HCT116 (cell line): ENCODE data around the gene PLCL2. TPM values are rescaled to one million over a fixed set of nuclear protein-coding genes. Genes with fewer than 3 reads are reported as not detected.
"Not testable (repeated sequence)": the region's sequence is repeated elsewhere in the genome, so short reads cannot be mapped to it uniquely, and the experiment has no call there.

Experiments used
- ATAC-seq: fragments of 200-7000 bp; cut with Tn5 transposase; 2 replicates; pipeline ENCODE4 v1.9.1; 2020; ENCODE audit warnings: mild to moderate bottlenecking, moderate library complexity
- BruUV-seq: library from RNA; stranded (reverse); fragments of 400-500 nt; replicated peaks from 2 replicates; lab custom pipeline; 2021; lab: Mats Ljungman, UMichigan
- CTCF ChIA-PET: fragments of 300-600 bp; sonication (Branson Sonifier 250); formaldehyde crosslinking; loops from one replicate; lab custom pipeline; 2021; ENCODE audit warnings: antibody characterized with exemption; lab: Charles Lee
- POLR2A ChIA-PET: fragments of 300-600, 350-600 bp; sonication (Branson Sonifier 250); formaldehyde crosslinking; loops from one replicate; lab custom pipeline; 2021; ENCODE audit warnings: antibody characterized with exemption; lab: Charles Lee
- RAD21 ChIA-PET, 2 experiments: fragments of 300-600 bp; sonication (Branson Sonifier 250); formaldehyde crosslinking; loops; one replicate each; lab custom pipeline; 2023; ENCODE audit warnings: low total read pairs in 2 of 2; ENCODE audit not compliant: uncharacterized antibody in 2 of 2, unreplicated experiment in 2 of 2, low non-redundant PET in 1 of 2; lab: Charles Lee
- DNase-seq: peaks from one replicate; pipeline ENCODE4 v3.0.0-alpha.2; 2010; ENCODE audit warnings: low read depth, low spot score
- H2AFZ ChIP-seq: fragments of 200-600 bp; shearing (Covaris generic), sonication (generic); 2 replicates; pipeline ENCODE4 v1.6.1; 2017; ENCODE audit warnings: low read depth, mixed run types, mixed read lengths, antibody characterized with exemption, low read length; ENCODE audit not compliant: poor library complexity, severe bottlenecking
- H3K27ac ChIP-seq: 2 replicates; pipeline ENCODE4 v1.5.1; 2012; ENCODE audit warnings: low read depth, low read length
- H3K27me3 ChIP-seq: fragments of 200-600 bp; sonication (generic); 2 replicates; pipeline ENCODE4 v1.6.1; 2016; ENCODE audit warnings: mixed run types, low read length, mixed read lengths; ENCODE audit not compliant: insufficient read depth
- H3K36me3 ChIP-seq, 2 experiments: fragments of 200-500 bp in 1 of 2; fragments of 200-600 bp in 1 of 2; sonication (Bioruptor generic) in 1 of 2; sonication (generic) in 1 of 2; 2 replicates each; pipeline versions ENCODE4 v1.5.1 to v1.6.1; 2014 to 2016; ENCODE audit warnings: low read length in 2 of 2, inconsistent platforms in 1 of 2, mixed read lengths in 1 of 2, mixed run types in 1 of 2; ENCODE audit not compliant: insufficient read depth in 2 of 2, control insufficient read depth in 1 of 2
- H3K4me1 ChIP-seq, 2 experiments: fragments of 200-600 bp in 1 of 2; sonication (generic) in 1 of 2; 2 replicates each; pipeline versions ENCODE4 v1.5.1 to v1.6.1; 2012 to 2017; ENCODE audit warnings: low read length in 2 of 2, inconsistent platforms in 1 of 2, mild to moderate bottlenecking in 1 of 2, mixed read lengths in 1 of 2, mixed run types in 1 of 2, moderate library complexity in 1 of 2; ENCODE audit not compliant: insufficient read depth in 2 of 2, control insufficient read depth in 1 of 2
- H3K4me2 ChIP-seq: fragments of 200-600 bp; sonication (generic); 2 replicates; pipeline ENCODE4 v1.6.1; 2017; ENCODE audit warnings: mixed run types, low read length, mixed read lengths
- H3K4me3 ChIP-seq, 2 experiments: fragments of 200-600 bp in 1 of 2; sonication (generic) in 1 of 2; replicated peaks in 1 of 2; 2 replicates each; pipeline ENCODE4 v1.5.1; 2011 to 2016; ENCODE audit warnings: low read length in 2 of 2, control low read depth in 1 of 2, low read depth in 1 of 2, mild to moderate bottlenecking in 1 of 2, mixed read lengths in 1 of 2, mixed run types in 1 of 2
- H3K79me2 ChIP-seq: fragments of 200-600 bp; sonication (generic); 2 replicates; pipeline ENCODE4 v1.6.1; 2017; ENCODE audit warnings: mild to moderate bottlenecking, mixed run types, low read length, moderate library complexity, mixed read lengths; ENCODE audit not compliant: insufficient read depth
- H3K9ac ChIP-seq: fragments of 200-600 bp; sonication (generic); 2 replicates; pipeline ENCODE4 v1.6.1; 2016; ENCODE audit warnings: low read length, mixed read lengths
- H3K9me2 ChIP-seq: fragments of 200-600 bp; sonication (generic), shearing (Covaris generic); 2 replicates; pipeline ENCODE4 v1.6.1; 2017; ENCODE audit warnings: mixed run types, mild to moderate bottlenecking, moderate library complexity; ENCODE audit not compliant: insufficient read depth
- H3K9me3 ChIP-seq, 2 experiments: fragments of 200-500 bp in 1 of 2; fragments of 200-600 bp in 1 of 2; sonication (Bioruptor generic) in 1 of 2; sonication (generic) in 1 of 2; 2 replicates each; pipeline ENCODE4 v1.6.1; 2014 to 2017; ENCODE audit warnings: low read length in 2 of 2, mixed read lengths in 2 of 2, inconsistent platforms in 1 of 2, low read depth in 1 of 2, mild to moderate bottlenecking in 1 of 2, mixed run types in 1 of 2, moderate library complexity in 1 of 2; ENCODE audit not compliant: control insufficient read depth in 1 of 2, insufficient read depth in 1 of 2
- H4K20me1 ChIP-seq: fragments of 200-600 bp; sonication (generic), shearing (Covaris generic); 2 replicates; pipeline ENCODE4 v1.6.1; 2017; ENCODE audit warnings: mixed run types, mild to moderate bottlenecking, moderate library complexity; ENCODE audit not compliant: insufficient read depth
- ATF3 ChIP-seq: IDR thresholded peaks from 2 replicates; pipeline ENCODE4 v1.6.1; 2012
- ELF1 ChIP-seq: IDR thresholded peaks from 2 replicates; pipeline ENCODE4 v1.6.1; 2012; ENCODE audit warnings: low read depth, borderline replicate concordance
- EZH2phosphoT487 ChIP-seq: fragments of 200-600 bp; IDR thresholded peaks from 2 replicates; pipeline ENCODE4 v1.6.1; 2018; ENCODE audit warnings: antibody characterized with exemption, borderline replicate concordance
- FOSL1 ChIP-seq: IDR thresholded peaks from 2 replicates; pipeline ENCODE4 v1.6.1; 2012; ENCODE audit warnings: low read depth
- POLR2A ChIP-seq: IDR thresholded peaks from 2 replicates; pipeline ENCODE4 v1.7.0; 2011; ENCODE audit warnings: borderline replicate concordance; ENCODE audit not compliant: insufficient read depth, insufficient read length; ENCODE audit errors: extremely low read depth
- TCF7L2 ChIP-seq: IDR thresholded peaks from 2 replicates; pipeline ENCODE4 v1.7.0; 2011; ENCODE audit warnings: borderline replicate concordance, inconsistent platforms; ENCODE audit not compliant: insufficient read depth, insufficient read length; ENCODE audit errors: extremely low read depth
- YY1 ChIP-seq: IDR thresholded peaks from 2 replicates; pipeline ENCODE4 v1.6.1; 2011; ENCODE audit warnings: low read length, low read depth, moderate library complexity, mild to moderate bottlenecking; ENCODE audit not compliant: insufficient replicate concordance; ENCODE audit errors: extremely low read depth
- ZBTB33 ChIP-seq: IDR thresholded peaks from 2 replicates; pipeline ENCODE4 v1.6.1; 2011; ENCODE audit warnings: mild to moderate bottlenecking, low read length, moderate library complexity; ENCODE audit not compliant: insufficient replicate concordance; ENCODE audit errors: extremely low read depth
- intact Hi-C: fragments of 100-400 bp; cut with micrococcal nuclease; formaldehyde crosslinking; loops from 2 replicates; pipeline ENCODE4 v1.10.0; 2022
- total RNA-seq: library from RNA; stranded (reverse); gene quantifications from one replicate; pipeline ENCODE4 v1.2.1, GENCODE V29; 2021; ENCODE audit not compliant: unreplicated experiment

The PLCL2 gene
- total RNA-seq, 1 experiment from 2014 or later: 2.2 TPM

- H2AFZ ChIP-seq, CTCF ChIA-PET, H3K36me3 ChIP-seq, H3K4me3 ChIP-seq, intact Hi-C loops, BruUV-seq, H3K27me3 ChIP-seq, H4K20me1 ChIP-seq, H3K9me3 ChIP-seq, H3K79me2 ChIP-seq, H3K4me1 ChIP-seq, DNase-seq, RAD21 ChIA-PET, H3K27ac ChIP-seq, H3K4me2 ChIP-seq, H3K9me2 ChIP-seq, POLR2A ChIA-PET, H3K9ac ChIP-seq, ATAC-seq: not testable (repeated sequence)
Measured at GRCh38 chr3:16979769-16980515, 95.2 kb downstream of the PLCL2 start.

- CTCF ChIA-PET, H3K9me2 ChIP-seq, BruUV-seq: not testable (repeated sequence)
Measured at GRCh38 chr3:16980526-16980925, 95.8 kb downstream of the PLCL2 start.

GRCh38 chr3:16982460-16982859 lies 97.7 kb downstream of the PLCL2 start:
- H3K4me2 ChIP-seq: no peak overlapping the region
- ChIA-PET RAD21 (no interaction called here), CTCF (no interaction called here), POLR2A (no interaction called here)
- H3K9me3 ChIP-seq: no peaks in the 10 kb centered on the region
- H3K27ac ChIP-seq: no peak overlapping the region
- H3K9me2 ChIP-seq: no peaks in the 10 kb centered on the region
- DNase-seq (no peak), ATAC-seq (no peak)
- H3K36me3 ChIP-seq: no peaks in the 10 kb centered on the region
- no peak overlapping the region for H3K4me3 ChIP-seq
- intact Hi-C loops: no loop called here
- no peak overlapping the region for H3K9ac ChIP-seq
- H3K79me2 ChIP-seq: no peaks in the 10 kb centered on the region
- H3K27me3 ChIP-seq: no peaks in the 10 kb centered on the region
- no peaks in the 10 kb centered on the region for H4K20me1 ChIP-seq
- H3K4me1 ChIP-seq: no peaks in the 10 kb centered on the region
- no TSS peak for BruUV-seq
- no peak overlapping the region for H2AFZ ChIP-seq
- TF ChIP-seq TCF7L2: no peak
- no peak for TF ChIP-seq ELF1
- TF ChIP-seq EZH2phosphoT487: no peak
- TF ChIP-seq POLR2A: no peak
- no peak for TF ChIP-seq YY1
- no peak for TF ChIP-seq ZBTB33
- TF ChIP-seq ATF3: no peak
- no peak for TF ChIP-seq FOSL1

More at GRCh38 chr3:16980526-16980925, 95.8 kb downstream of the PLCL2 start:
- H3K79me2 ChIP-seq, DNase-seq, H3K9me3 ChIP-seq, H4K20me1 ChIP-seq, H3K4me2 ChIP-seq, ATAC-seq, POLR2A ChIA-PET, H2AFZ ChIP-seq, H3K27ac ChIP-seq, intact Hi-C loops, H3K4me3 ChIP-seq, H3K9ac ChIP-seq, H3K4me1 ChIP-seq, H3K36me3 ChIP-seq, H3K27me3 ChIP-seq, RAD21 ChIA-PET: not testable (repeated sequence)
